GM18861 (cell line): Measurements from ENCODE around the gene ADGRB3.
"Not testable (repeated sequence)": the region's sequence is repeated elsewhere in the genome, so short reads cannot be mapped to it uniquely, and the experiment has no call there.

ENCODE experiments used
- ATAC-seq: cut with Tn5 transposase; IDR thresholded peaks from one replicate; pipeline ENCODE4 v1.9.1; 2021; ENCODE audit not compliant: unreplicated experiment

ADGRB3 gene

GRCh38 chr6:68642977-68643376 is 7.9 kb downstream of the ADGRB3 start:
- no peak for ATAC-seq

DNA sequence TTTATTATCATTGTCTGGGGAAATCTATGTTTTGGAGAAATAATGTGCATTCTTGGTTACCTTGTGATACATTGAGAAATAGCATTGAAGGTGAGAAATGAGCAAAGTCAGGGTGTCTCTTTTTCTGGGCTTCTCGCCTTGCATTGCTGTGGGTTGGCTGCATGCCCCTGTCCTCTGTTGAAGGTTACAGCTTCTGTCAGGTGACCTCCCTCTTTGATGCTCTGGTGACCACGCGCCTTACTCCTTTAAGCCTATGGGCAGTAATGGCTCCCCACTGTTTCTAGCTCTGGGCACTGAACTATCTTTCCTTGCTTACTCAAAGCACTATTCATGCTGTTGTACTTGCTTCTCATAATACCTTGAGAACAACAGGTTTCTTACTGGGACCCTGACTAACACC is 14.6 kb downstream of the ADGRB3 start:
- ATAC-seq = no peak

GRCh38 chr6:68650142-68650541 is 15.1 kb downstream of the ADGRB3 start:
- ATAC-seq = no peak

DNA sequence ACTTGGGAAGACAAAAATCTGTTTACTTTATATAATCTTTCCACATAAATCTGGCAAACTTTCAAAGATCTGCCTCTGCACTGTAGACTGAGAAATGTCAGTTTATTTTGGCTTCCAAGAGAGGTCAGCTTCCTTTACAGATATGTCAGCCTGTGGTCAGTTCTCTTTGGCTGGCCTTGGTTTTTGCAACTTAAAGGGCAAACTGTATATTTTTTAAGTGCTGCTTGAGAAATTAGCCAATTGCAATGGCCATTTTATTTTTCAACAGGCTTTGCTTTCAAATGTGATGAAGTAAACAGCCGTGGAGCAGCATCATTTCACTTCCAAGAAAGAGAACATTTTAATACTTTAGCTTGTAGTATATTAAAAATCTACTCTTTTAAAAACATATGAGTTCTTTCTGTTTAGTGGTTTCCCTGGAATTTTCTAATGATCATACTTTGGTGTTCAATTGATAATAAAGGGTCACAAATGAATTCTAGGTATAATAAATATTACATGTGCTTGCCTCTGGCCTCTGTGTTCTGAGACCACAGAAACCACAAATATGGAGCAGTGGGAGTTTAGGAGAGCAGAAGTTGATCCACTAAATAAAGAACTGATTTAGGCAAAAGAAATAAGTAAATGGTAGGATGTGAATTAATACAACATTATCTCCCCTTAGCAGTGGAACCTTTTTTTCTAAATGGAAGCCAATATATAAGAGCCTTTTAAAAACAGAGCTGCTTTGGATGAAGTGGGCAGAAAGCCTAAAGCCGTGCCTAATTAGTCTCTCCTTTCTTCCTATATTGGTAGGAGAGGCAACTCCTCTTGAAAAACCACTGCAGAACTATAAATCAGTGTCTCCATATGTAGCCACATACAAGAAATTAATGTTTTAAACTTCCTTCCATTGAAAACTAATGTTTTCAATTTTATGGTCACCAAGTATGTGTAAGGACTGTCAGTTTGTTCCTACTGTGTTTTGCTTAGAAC is 16.2 kb downstream of the ADGRB3 start:
- no peak for ATAC-seq

DNA sequence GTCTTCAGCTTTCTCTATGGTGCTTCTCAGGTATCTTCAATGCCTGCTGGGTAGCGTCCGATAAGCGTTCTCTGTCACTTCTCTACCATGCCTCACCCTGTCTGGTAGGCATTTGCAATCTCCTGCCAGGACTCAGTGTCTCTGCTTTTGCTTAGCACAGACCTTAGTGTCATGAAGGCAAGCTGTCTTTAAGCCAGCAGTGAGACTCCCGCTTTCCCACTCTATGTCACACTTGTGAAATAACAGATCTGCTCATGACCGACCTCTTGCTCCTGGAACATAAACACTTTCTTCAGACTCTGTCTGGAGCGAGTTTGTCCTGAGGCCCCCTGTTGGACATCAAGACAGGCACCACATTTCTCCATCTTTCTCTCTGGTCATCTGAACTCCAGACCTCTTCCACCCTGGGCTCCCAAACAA is 17.0 kb downstream of the ADGRB3 start:
- ATAC-seq = no peak

DNA sequence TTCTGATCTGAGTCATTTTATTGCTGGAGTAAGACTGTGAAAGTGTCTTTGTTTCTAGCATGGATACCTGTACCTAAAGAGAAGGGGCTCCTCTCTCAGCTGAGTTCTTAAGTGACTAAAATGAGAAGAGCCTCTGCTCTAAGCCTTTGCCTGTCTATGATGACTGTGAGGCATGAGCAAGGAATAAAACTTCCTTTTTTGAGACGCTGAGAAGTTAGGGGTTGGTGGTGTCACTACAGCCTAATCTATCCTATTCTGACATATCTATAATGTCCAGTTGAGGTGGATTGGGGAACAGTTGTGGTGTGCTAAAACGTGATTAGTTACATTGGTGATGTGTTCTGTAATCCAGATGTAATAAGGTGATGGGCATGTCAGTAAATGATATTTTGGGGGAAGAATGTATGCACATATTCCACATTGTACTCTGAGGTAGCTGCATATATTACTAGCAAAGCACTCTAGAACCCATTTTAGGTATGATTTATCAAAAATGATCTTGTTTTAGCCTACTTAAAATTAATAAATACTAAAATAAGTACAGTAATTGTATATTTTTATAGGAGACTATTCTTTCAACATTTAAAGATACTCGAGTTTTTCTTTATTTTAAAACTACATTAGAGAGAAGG is 18.1 kb downstream of the ADGRB3 start:
- no peak for ATAC-seq

DNA sequence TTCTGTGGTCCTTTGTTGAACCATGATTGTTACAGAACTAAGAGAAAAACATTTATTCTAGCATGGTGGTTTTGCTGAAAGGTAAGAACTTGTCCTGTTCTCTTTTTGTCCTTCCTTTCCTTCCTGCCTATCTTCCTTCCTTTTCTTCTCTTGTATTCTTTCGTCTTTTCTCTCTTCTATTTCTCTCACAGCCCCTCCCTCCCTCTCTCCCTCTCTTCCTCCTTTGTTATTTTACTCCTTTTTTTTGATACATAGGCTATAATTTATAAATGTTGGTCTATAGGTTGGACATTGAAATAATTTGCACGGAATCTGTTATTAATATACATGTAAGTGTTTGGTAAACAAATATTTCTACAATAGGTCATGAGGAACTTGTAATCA is 18.6 kb downstream of the ADGRB3 start:
- no peak for ATAC-seq

DNA sequence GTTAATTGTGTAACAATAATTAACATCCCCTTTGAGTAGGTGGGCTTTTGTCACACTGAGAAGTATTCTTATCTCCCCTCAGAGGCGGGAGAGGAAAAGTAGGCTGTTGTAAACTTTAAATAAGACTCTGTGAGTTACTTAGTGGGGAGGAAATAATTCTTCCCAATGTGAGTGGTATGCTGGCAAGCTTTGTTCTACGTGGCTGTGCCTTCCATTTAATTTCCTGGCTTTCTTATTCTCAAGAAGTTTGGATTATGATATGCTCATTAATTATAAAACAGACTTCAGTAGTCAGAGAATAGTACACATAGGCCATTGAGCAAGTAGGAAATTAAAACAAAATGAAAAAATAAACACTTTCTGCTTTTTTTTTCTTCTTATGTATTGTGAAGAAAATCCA is 19.1 kb downstream of the ADGRB3 start:
- ATAC-seq = no peak

DNA sequence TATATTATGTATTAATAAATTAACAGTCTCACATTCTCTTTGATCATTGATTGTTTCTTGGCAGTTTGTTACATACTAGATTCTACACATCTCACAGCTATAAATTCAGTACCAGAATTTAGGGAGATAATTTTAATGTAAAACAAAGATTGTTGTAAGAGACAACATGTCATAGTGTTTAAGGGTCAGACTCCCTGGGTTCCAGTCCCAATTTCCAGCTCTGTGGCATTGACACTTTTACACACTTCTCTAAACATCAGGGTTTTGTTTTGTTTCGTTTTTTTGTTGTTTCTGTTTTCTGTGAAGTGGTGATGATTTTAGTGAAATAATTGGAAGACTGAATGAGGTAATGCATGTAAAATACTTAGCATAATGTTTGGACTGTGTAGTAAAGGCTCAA is 19.9 kb downstream of the ADGRB3 start:
- ATAC-seq = no peak

GRCh38 chr6:68657374-68658139 is 22.5 kb downstream of the ADGRB3 start:
- no peak for ATAC-seq

DNA sequence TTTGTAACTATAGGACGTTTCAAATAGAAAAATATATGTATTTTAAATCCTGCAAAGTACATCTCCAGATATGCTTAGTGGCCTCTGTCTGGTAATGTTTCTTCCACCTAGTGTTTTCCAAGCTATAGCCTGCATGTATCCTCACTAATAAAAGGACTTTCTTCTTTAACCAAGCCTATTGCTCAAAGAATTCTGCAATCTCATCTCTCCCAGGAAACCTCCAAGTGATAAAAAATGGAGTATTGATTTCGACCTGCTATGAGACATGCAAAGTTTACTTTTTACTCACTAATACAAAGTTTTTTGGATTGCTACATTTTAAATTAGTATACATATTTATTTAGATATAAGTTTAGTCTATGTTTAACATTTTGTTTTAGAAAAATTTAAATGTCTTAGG is 23.3 kb downstream of the ADGRB3 start:
- no peak for ATAC-seq

DNA sequence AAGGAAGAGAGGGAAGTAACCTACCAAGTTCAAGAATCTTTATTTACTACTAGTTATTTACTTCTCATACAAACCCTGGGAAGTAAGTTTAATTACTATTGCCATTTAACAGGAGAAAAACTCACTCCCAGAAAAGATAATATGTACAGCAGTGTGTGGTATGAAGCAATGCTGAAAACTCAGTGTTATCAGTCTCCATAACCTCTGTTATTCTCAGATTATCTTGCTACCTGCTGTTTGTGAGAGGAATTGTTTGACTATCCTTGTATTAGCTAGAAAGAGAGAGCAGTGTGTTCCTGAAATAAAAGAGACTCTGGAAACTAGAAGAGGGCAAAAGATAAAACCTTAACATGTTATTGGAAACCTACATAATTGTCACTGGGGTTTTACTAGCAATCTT is 38.2 kb downstream of the ADGRB3 start:
- no peak for ATAC-seq

DNA sequence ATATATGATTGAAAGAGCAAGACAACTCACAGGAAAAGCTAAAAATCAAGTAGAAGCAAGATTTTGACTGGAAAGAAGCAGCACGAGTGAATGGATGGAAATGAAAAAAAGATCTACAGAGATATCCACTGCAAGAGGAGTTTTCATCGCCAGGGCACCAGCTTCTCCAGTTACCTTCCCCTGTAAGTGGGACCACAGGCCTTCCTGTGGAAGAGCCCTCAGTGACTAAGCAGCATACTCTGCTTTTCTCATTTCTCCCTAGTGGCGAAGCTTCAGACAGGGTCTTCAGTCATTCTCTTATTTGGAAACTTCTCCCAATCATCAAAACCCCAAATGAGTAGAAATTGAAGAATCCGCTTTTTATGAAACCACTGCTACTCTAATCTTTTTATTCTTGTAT is 40.5 kb downstream of the ADGRB3 start:
- ATAC-seq = no peak

- not testable (repeated sequence) for ATAC-seq
These were observed 41.0 kb downstream of the ADGRB3 start for GRCh38 chr6:68676094-68676493.

GRCh38 chr6:68677058-68677457 is 42.0 kb downstream of the ADGRB3 start:
- ATAC-seq = no peak

GRCh38 chr6:68679399-68679798 is 44.3 kb downstream of the ADGRB3 start:
- ATAC-seq = no peak

DNA sequence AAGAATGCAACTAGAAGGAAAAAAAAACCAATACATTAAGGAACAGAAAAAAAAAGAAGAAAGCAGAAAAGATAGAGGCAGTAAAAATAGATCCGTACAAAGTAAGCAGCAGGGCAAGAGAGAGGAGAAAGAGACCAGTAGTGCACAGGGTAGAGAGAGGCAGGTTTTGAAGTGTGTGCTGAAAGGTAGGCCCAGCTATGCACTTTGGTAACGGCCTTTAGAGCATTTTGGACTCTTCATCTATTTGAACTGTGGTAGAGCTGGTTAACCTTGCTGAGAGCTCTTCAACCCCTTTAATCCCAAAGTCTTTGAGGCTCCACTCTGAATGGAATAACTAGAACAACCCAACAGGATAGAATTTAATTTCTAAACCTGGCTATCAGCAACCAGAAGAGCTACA is 45.2 kb downstream of the ADGRB3 start:
- no peak for ATAC-seq

DNA sequence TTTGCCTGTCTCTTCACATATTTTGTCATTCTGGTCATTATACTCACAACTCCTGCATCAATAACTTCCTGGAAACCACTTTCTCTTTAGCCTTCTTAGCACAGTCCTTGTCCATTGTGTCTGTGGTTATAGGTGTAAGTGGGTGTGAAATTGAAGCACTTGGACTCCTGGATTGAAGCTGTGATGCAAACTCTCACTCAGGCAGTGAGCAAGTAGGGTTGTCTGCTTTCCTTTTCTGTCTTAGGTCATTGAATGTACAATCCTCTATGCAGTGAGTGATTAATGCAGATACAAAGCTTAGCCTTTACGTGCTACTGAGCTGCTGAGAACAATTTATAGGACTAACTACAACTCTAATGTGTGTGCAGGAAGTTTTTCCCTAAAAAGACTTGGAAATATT is 54.8 kb downstream of the ADGRB3 start:
- ATAC-seq = no peak

DNA sequence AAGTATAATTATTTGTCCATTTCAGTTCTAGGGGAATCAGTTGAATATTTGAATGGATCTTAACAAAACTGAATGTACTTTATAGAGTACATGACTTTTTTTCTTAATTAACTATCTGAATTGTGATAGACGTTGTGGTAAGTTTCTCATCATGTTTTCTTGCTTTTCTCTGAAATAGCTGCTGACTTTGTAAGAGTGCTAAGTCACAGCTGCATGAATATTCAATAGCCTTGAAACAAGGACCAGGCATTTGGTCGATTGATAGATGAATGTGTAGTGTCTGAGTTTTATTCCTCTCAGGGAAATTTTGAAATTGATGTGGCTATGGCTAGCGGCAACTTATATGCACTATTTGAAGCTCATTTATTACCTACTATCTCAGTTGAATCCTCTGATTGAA is 56.0 kb downstream of the ADGRB3 start:
- no peak for ATAC-seq

- no peak for ATAC-seq
These were observed 58.2 kb downstream of the ADGRB3 start for GRCh38 chr6:68693271-68693670.

DNA sequence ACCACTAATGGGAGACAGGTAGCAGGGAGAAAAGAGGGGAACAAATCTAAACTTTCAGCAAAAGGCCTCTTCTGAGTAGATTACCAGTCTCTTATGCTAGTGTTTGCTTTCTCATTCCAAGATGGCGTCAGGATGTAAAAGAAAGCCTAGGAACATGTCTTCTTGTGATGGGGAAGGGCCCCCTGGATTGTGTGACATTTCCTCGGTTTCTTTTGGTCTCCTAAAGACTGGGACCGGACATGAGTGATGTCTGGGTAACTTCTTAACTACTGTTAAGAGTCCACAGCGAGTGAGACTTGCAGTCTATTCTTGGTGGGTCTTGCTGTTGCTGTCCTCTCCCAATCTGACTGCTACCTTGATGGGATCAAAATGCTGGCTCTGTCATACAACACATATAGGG is 60.3 kb downstream of the ADGRB3 start:
- no peak for ATAC-seq

- no peak for ATAC-seq
These were observed 60.8 kb downstream of the ADGRB3 start for GRCh38 chr6:68695838-68696237.
